GM12873 (cell line): ENCODE measurements around the gene KIF20B.

Experiments
- CTCF ChIP-seq: IDR thresholded peaks from 2 replicates; pipeline ENCODE4 v1.5.1; 2012; ENCODE audit warnings: low read depth, mild to moderate bottlenecking, moderate library complexity, low read length, control low read depth; ENCODE audit not compliant: insufficient read depth; ENCODE audit errors: missing control alignments

KIF20B gene

GRCh38 chr10:89659143-89660131, 42.0 kb upstream of the KIF20B start:
- TF ChIP-seq CTCF = no peak

DNA sequence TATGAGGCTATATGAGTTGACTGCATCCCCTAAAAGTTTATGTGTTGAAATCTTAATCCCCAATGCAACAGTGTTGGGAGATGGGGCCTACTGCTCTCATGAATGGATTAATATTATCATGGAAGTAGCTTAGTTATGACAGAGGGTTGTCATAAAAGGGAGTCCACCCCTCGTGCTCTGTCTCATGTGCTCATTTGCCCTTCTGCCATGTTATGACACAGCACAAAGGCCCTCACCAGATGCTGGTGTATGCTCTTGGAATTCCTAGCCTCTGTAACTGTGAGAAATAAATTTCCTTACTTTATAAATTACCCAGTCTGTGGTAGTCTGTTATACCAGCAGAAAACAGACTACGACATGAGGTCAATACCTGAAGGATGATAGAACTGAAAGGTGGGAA, 38.8 kb upstream of the KIF20B start:
- TF ChIP-seq CTCF = no peak

GRCh38 chr10:89663144-89663543, 38.2 kb upstream of the KIF20B start:
- no peak for TF ChIP-seq CTCF

GRCh38 chr10:89664203-89664602, 37.2 kb upstream of the KIF20B start:
- TF ChIP-seq CTCF = no peak

- TF ChIP-seq CTCF = no peak
These were observed 36.1 kb upstream of the KIF20B start for GRCh38 chr10:89665302-89665701.

DNA sequence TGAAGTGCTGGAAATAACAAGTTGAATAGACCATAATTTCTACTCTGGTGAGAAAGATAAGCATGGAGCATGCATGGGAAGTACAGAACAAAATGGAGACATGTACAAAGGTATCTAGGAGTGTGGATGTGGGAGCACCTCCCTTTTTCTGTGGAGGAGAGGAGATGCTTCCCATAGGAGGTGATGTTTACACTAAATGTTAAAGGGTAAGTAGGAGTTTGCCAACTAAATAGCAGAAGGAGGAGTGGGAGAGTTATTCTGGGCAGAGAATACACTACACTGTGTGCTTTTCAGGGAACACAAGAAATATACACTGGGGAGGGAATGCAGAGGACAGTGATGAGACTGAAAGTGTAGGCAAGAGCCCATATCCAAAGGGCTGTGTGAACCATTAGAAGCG, 35.3 kb upstream of the KIF20B start:
- no peak for TF ChIP-seq CTCF

DNA sequence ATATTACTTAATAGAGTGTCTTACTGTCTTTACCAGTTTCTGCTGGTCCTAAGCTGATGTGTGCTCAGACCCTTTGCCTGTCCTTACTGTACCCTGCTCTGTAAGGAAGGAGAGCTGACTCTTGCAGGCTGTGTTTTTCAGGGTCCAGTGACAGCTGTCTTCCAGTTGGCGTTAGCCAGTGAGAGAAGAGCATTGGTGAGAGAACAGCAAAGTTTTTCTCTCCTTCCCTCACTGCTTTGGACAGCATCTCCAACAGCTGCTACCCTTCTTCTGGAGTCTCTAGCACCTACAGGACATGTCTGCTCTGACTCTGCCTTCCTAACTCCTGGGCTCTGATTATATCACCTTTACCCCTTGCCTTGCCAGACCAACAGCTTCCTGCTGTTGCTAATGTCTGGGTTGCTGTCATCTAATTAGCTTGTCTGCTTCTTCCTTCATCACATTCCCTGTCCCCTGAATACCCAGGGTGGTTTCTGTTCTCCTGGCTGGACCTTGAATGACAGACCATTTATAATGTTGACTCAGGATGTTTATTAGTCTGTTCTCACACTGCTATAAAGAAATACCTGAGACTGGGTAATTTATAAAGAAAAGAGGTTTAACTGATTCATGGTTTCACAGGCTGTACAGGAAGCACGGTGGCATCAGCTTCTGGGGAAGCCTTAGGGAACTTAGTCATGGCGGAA, 32.9 kb upstream of the KIF20B start:
- no peak for TF ChIP-seq CTCF
